HEK293 (cell line): Measurements from ENCODE around the gene KIAA1671.

Source experiments
- ATF2 ChIP-seq: fragments of 450-650 bp; formaldehyde crosslinking; IDR thresholded peaks from 2 replicates; pipeline ENCODE4 v1.5.1; 2016; ENCODE audit warnings: missing biosample characterization, missing genetic modification characterization, low read depth
- BCL6B ChIP-seq: fragments of 450-650 bp; formaldehyde crosslinking; IDR thresholded peaks from 2 replicates; pipeline ENCODE4 v1.5.1; 2017; ENCODE audit warnings: missing biosample characterization, missing genetic modification characterization
- HIC1 ChIP-seq: fragments of 450-650 bp; formaldehyde crosslinking; IDR thresholded peaks from 2 replicates; pipeline ENCODE4 v1.5.1; 2016; ENCODE audit warnings: missing biosample characterization, missing genetic modification characterization
- KLF8 ChIP-seq: fragments of 450-650 bp; formaldehyde crosslinking; IDR thresholded peaks from 2 replicates; pipeline ENCODE4 v1.5.1; 2016; ENCODE audit warnings: missing biosample characterization, missing genetic modification characterization
- OSR2 ChIP-seq: fragments of 450-650 bp; formaldehyde crosslinking; IDR thresholded peaks from 2 replicates; pipeline ENCODE4 v1.5.1; 2016; ENCODE audit warnings: missing biosample characterization, missing genetic modification characterization
- OVOL3 ChIP-seq: fragments of 450-650 bp; formaldehyde crosslinking; IDR thresholded peaks from 2 replicates; pipeline ENCODE4 v1.5.1; 2016; ENCODE audit warnings: missing biosample characterization, missing genetic modification characterization
- PRDM6 ChIP-seq: fragments of 450-650 bp; formaldehyde crosslinking; IDR thresholded peaks from 2 replicates; pipeline ENCODE4 v1.5.1; 2017; ENCODE audit warnings: missing biosample characterization, missing genetic modification characterization
- RBAK ChIP-seq: fragments of 450-650 bp; formaldehyde crosslinking; IDR thresholded peaks from 2 replicates; pipeline ENCODE4 v1.5.1; 2016; ENCODE audit warnings: missing biosample characterization, missing genetic modification characterization
- REPIN1 ChIP-seq: fragments of 450-650 bp; formaldehyde crosslinking; IDR thresholded peaks from 2 replicates; pipeline ENCODE4 v1.5.1; 2017; ENCODE audit warnings: missing biosample characterization, missing genetic modification characterization, low read depth
- SCRT1 ChIP-seq: fragments of 450-650 bp; formaldehyde crosslinking; IDR thresholded peaks from 2 replicates; pipeline ENCODE4 v1.5.1; 2016; ENCODE audit warnings: missing biosample characterization, missing genetic modification characterization, borderline replicate concordance
- SETDB1 ChIP-seq: IDR thresholded peaks from one replicate; pipeline ENCODE4 v1.6.1; 2017; ENCODE audit warnings: mild to moderate bottlenecking, low read length, moderate library complexity, mixed read lengths; ENCODE audit not compliant: insufficient read length
- WT1 ChIP-seq: fragments of 450-650 bp; formaldehyde crosslinking; IDR thresholded peaks from 2 replicates; pipeline ENCODE4 v1.5.1; 2016; ENCODE audit warnings: missing biosample characterization, missing genetic modification characterization
- ZBTB17 ChIP-seq: fragments of 450-650 bp; formaldehyde crosslinking; IDR thresholded peaks from 2 replicates; pipeline ENCODE4 v1.5.1; 2016; ENCODE audit warnings: missing biosample characterization, missing genetic modification characterization
- ZBTB26 ChIP-seq: fragments of 450-650 bp; formaldehyde crosslinking; optimal IDR thresholded peaks from 2 replicates; pipeline ENCODE3; 2016; ENCODE audit warnings: missing biosample characterization, mild to moderate bottlenecking, missing genetic modification characterization
- ZBTB8A ChIP-seq: fragments of 450-650 bp; formaldehyde crosslinking; IDR thresholded peaks from 2 replicates; pipeline ENCODE4 v1.5.1; 2016; ENCODE audit warnings: missing biosample characterization, missing genetic modification characterization
- ZEB2 ChIP-seq: fragments of 450-650 bp; formaldehyde crosslinking; IDR thresholded peaks from 2 replicates; pipeline ENCODE4 v1.5.1; 2016; ENCODE audit warnings: missing biosample characterization, missing genetic modification characterization
- ZFP37 ChIP-seq: fragments of 450-650 bp; formaldehyde crosslinking; IDR thresholded peaks from 2 replicates; pipeline ENCODE4 v1.5.1; 2016; ENCODE audit warnings: missing biosample characterization, missing genetic modification characterization
- ZNF155 ChIP-seq: fragments of 450-650 bp; formaldehyde crosslinking; IDR thresholded peaks from 2 replicates; pipeline ENCODE4 v1.5.1; 2016; ENCODE audit warnings: missing biosample characterization, missing genetic modification characterization
- ZNF184 ChIP-seq: fragments of 450-650 bp; IDR thresholded peaks from 2 replicates; pipeline ENCODE4 v1.5.1; 2018; ENCODE audit warnings: missing biosample characterization, mild to moderate bottlenecking, missing genetic modification characterization
- ZNF239 ChIP-seq: fragments of 450-650 bp; formaldehyde crosslinking; IDR thresholded peaks from 2 replicates; pipeline ENCODE4 v1.5.1; 2016; ENCODE audit warnings: missing biosample characterization, missing genetic modification characterization
- ZNF248 ChIP-seq: fragments of 450-650 bp; formaldehyde crosslinking; IDR thresholded peaks from 2 replicates; pipeline ENCODE4 v1.5.1; 2017; ENCODE audit warnings: missing biosample characterization, missing genetic modification characterization
- ZNF274 ChIP-seq, 2 experiments: fragments of 200-500 bp in 1 of 2; fragments of 450-650 bp in 1 of 2; sonication (Bioruptor generic) in 1 of 2; formaldehyde crosslinking in 1 of 2; IDR thresholded peaks; 2 replicates each; pipeline versions ENCODE4 v1.5.1 to v1.6.1; 2014 to 2016; ENCODE audit warnings: borderline replicate concordance in 1 of 2, inconsistent platforms in 1 of 2, low read length in 1 of 2, missing biosample characterization in 1 of 2, missing genetic modification characterization in 1 of 2
- ZNF335 ChIP-seq: fragments of 450-650 bp; formaldehyde crosslinking; conservative IDR thresholded peaks from 2 replicates; pipeline ENCODE4 v1.5.1; 2016; ENCODE audit warnings: missing biosample characterization, missing genetic modification characterization
- ZNF341 ChIP-seq: fragments of 450-650 bp; formaldehyde crosslinking; IDR thresholded peaks from 2 replicates; pipeline ENCODE4; 2016; ENCODE audit warnings: low read depth, missing biosample characterization, missing genetic modification characterization
- ZNF37A ChIP-seq: fragments of 450-650 bp; IDR thresholded peaks from 2 replicates; pipeline ENCODE4 v1.5.1; 2018; ENCODE audit warnings: missing biosample characterization, missing genetic modification characterization
- ZNF488 ChIP-seq: fragments of 450-650 bp; formaldehyde crosslinking; IDR thresholded peaks from 2 replicates; pipeline ENCODE4 v1.5.1; 2016; ENCODE audit warnings: missing biosample characterization, missing genetic modification characterization
- ZNF530 ChIP-seq: fragments of 450-650 bp; formaldehyde crosslinking; IDR thresholded peaks from 2 replicates; pipeline ENCODE4 v1.5.1; 2016; ENCODE audit warnings: low read depth, missing biosample characterization, missing genetic modification characterization
- ZNF571 ChIP-seq: fragments of 450-650 bp; formaldehyde crosslinking; IDR thresholded peaks from 2 replicates; pipeline ENCODE4 v1.5.0; 2017; ENCODE audit warnings: missing biosample characterization, missing genetic modification characterization
- ZNF623 ChIP-seq: fragments of 450-650 bp; formaldehyde crosslinking; IDR thresholded peaks from 2 replicates; pipeline ENCODE4 v1.5.1; 2016; ENCODE audit warnings: missing biosample characterization, missing genetic modification characterization
- ZNF776 ChIP-seq: fragments of 450-650 bp; formaldehyde crosslinking; IDR thresholded peaks from 2 replicates; pipeline ENCODE4 v1.5.0; 2017; ENCODE audit warnings: missing biosample characterization, missing genetic modification characterization, borderline replicate concordance
- ZNF830 ChIP-seq: fragments of 450-650 bp; IDR thresholded peaks from 2 replicates; pipeline ENCODE4 v1.5.0; 2018; ENCODE audit warnings: missing biosample characterization, missing genetic modification characterization, low read depth, mild to moderate bottlenecking, moderate library complexity
- ZNF837 ChIP-seq: fragments of 450-650 bp; formaldehyde crosslinking; IDR thresholded peaks from 2 replicates; pipeline ENCODE4 v1.5.1; 2016; ENCODE audit warnings: missing biosample characterization, missing genetic modification characterization

KIAA1671 gene

GRCh38 chr22:24953384-24954113 is 1.0 kb downstream of the KIAA1671 start (continued):
- no peak for TF ChIP-seq WT1 (tag by site-specific recombination)
- TF ChIP-seq HIC1, result no peak
- TF ChIP-seq PRDM6, result no peak
- no peak for TF ChIP-seq OSR2 (tag by site-specific recombination)
- no peak for TF ChIP-seq ZNF837 (tag by site-specific recombination)
- no peak for TF ChIP-seq ZNF37A (tag by site-specific recombination)
- TF ChIP-seq SCRT1 (tag by site-specific recombination), result peak; percentile 88; the same call in 1 of the 2 replicates
- no peak for TF ChIP-seq ATF2 (tag by site-specific recombination)
- no peak for TF ChIP-seq OVOL3
- TF ChIP-seq REPIN1 (tag by site-specific recombination), result no peak
- peak; percentile 69 for TF ChIP-seq ZBTB26
- TF ChIP-seq ZNF530 (tag by site-specific recombination), result no peak
- no peak for TF ChIP-seq ZNF830
- TF ChIP-seq ZNF184 (tag by site-specific recombination), result no peak
- no peak for TF ChIP-seq ZNF488 (tag by site-specific recombination)
- no peak for TF ChIP-seq ZNF776 (tag by site-specific recombination)
- TF ChIP-seq ZNF571 (tag by site-specific recombination), result no peak
- no peak for TF ChIP-seq BCL6B (tag by site-specific recombination)
- TF ChIP-seq KLF8 (tag by site-specific recombination), result no peak; the same call in 1 of the 2 replicates
- peak; percentile 74 for TF ChIP-seq ZBTB17 (tag by site-specific recombination)
- TF ChIP-seq SETDB1, result no peak
- TF ChIP-seq ZNF155 (tag by site-specific recombination), result no peak
- TF ChIP-seq ZBTB8A (tag by site-specific recombination), result 0 out of 2 replicates have a peak, but pooled peaks have one; percentile 6
- no peak for TF ChIP-seq RBAK (tag by site-specific recombination)
- TF ChIP-seq ZNF248 (tag by site-specific recombination), result no peak
- TF ChIP-seq ZNF341 (tag by site-specific recombination), result no peak
- 0 out of 2 replicates have a peak, but pooled peaks have one; percentile 8 for TF ChIP-seq ZFP37
- no peak for TF ChIP-seq ZNF239 (tag by site-specific recombination)
- TF ChIP-seq ZNF623 (tag by site-specific recombination), result no peak
- TF ChIP-seq ZNF335 (tag by site-specific recombination), result peak; percentile 70
- TF ChIP-seq ZNF274 (IDR thresholded peaks at IDR 0.05; ENCODE audit: low read length), result no peak
- no peak for TF ChIP-seq ZNF274 (tag by site-specific recombination; IDR thresholded peaks at IDR 0.05; ENCODE audit: borderline replicate concordance)
- TF ChIP-seq ZEB2, result no peak
